K562 (cell line): ENCODE data around the gene DUSP10. TPM values are rescaled to one million over a fixed set of nuclear protein-coding genes. Genes with fewer than 3 reads are reported as not detected.

Source experiments
- BHLHE40 ChIP-seq: IDR thresholded peaks from 2 replicates; pipeline ENCODE4 v1.6.1; 2011; ENCODE audit warnings: low read length, improper control_type of control experiment
- CBX3 ChIP-seq, 2 experiments: IDR thresholded peaks; 1 replicate in 1 of 2; 2 replicates in 1 of 2; pipeline ENCODE4 v1.6.1; 2012; ENCODE audit warnings: inconsistent platforms in 2 of 2, low read length in 2 of 2, borderline replicate concordance in 1 of 2, control low read depth in 1 of 2
- CHD4 ChIP-seq: fragments of 200-600 bp; sonication (generic); IDR thresholded peaks from 3 replicates; pipeline ENCODE4 v1.6.1; 2012; ENCODE audit warnings: low read depth, mild to moderate bottlenecking, mixed read lengths, low read length, inconsistent platforms; ENCODE audit not compliant: insufficient read depth, insufficient replicate concordance, poor library complexity, severe bottlenecking
- HMG20B ChIP-seq: fragments of 250-450 bp; sonication (Bioruptor Pico); IDR thresholded peaks from 2 replicates; pipeline ENCODE4 v1.5.0; 2021; ENCODE audit warnings: mild to moderate bottlenecking
- HSF4 ChIP-seq: fragments of 250-450 bp; sonication (Bioruptor Pico); IDR thresholded peaks from 2 replicates; pipeline ENCODE4 v2.1.2; 2022; ENCODE audit warnings: mild to moderate bottlenecking, moderate library complexity, borderline replicate concordance
- JUNB ChIP-seq: fragments of 450-650 bp; formaldehyde crosslinking; conservative IDR thresholded peaks from 2 replicates; pipeline ENCODE4 v1.4.0; 2020; ENCODE audit warnings: mild to moderate bottlenecking
- LCOR ChIP-seq: sonication (generic); formaldehyde crosslinking; IDR thresholded peaks from 2 replicates; pipeline ENCODE4 v1.8.0; 2022; ENCODE audit warnings: mild to moderate bottlenecking, missing genetic modification reagents
- MTA3 ChIP-seq: fragments of 450-650 bp; formaldehyde crosslinking; IDR thresholded peaks from 2 replicates; pipeline ENCODE4 v1.6.1; 2017; ENCODE audit warnings: mild to moderate bottlenecking, borderline replicate concordance
- NFIX ChIP-seq: fragments of 250-450 bp; sonication (Bioruptor Pico); IDR thresholded peaks from 2 replicates; pipeline ENCODE4 v1.4.0; 2020; ENCODE audit warnings: low read depth, mild to moderate bottlenecking, moderate library complexity
- PHF20 ChIP-seq: fragments of 450-650 bp; IDR thresholded peaks from 2 replicates; pipeline ENCODE4 v1.6.1; 2018; ENCODE audit not compliant: partially characterized antibody
- SMARCA5 ChIP-seq: fragments of 450-650 bp; IDR thresholded peaks from 2 replicates; pipeline ENCODE4 v1.6.1; 2016
- SNRNP70 ChIP-seq: fragments of 200-400 bp; formaldehyde crosslinking; optimal IDR thresholded peaks from 2 replicates; pipeline ENCODE3; 2017; ENCODE audit warnings: low read depth, low read length
- ZBTB8A ChIP-seq: fragments of 450-650 bp; IDR thresholded peaks from 2 replicates; pipeline ENCODE4 v1.6.1; 2018; ENCODE audit warnings: mild to moderate bottlenecking, moderate library complexity; ENCODE audit not compliant: partially characterized antibody
- ZNF79 ChIP-seq: fragments of 250-450 bp; sonication (Bioruptor Pico); IDR thresholded peaks from 2 replicates; pipeline ENCODE4 v1.4.0; 2020; ENCODE audit warnings: low read depth, mild to moderate bottlenecking, moderate library complexity
- polyA plus RNA-seq, 8 experiments: library from polyadenylated mRNA; depleted of rRNA in 4 of 8; stranded (reverse) in 5 of 8; unstranded in 3 of 8; fragments of >200 nt; fragmentation: Nextera tagmentation in 2 of 8; fragmentation: Illumina TruSeq in 1 of 8; extraction: Ambion mirVana in 2 of 8; extraction: Trizol in 1 of 8; gene quantifications; 2 replicates each; pipeline versions ENCODE4 v1.2.1 to v1.2.3, GENCODE V29; 2011 to 2014; ENCODE audit warnings: inconsistent platforms in 1 of 8, missing spikeins in 1 of 8
- total RNA-seq, 7 experiments: library from RNA; depleted of rRNA in 6 of 7; stranded (reverse); fragments of >200 nt in 6 of 7; fragmentation: Illumina TruSeq in 2 of 7; extraction: Trizol in 2 of 7; gene quantifications; 2 replicates each; pipeline versions ENCODE4 v1.2.1 to v1.2.3, GENCODE V29; 2011 to 2021; ENCODE audit warnings: low replicate concordance in 1 of 7
- TF ChIP-seq, protein P1 (sequence below): fragments of 450-650 bp; IDR thresholded peaks from 2 replicates; pipeline ENCODE4 v1.6.1; 2016; ENCODE audit warnings: mild to moderate bottlenecking, moderate library complexity

DUSP10 gene
- total and polyA plus RNA-seq, 9 of the 15 experiments (the other 6 are each of a cell fraction or from before 2014, with no cell fraction given) = 1.7 to 8.3 (median 6.1) TPM

- TF ChIP-seq, protein P1, sequence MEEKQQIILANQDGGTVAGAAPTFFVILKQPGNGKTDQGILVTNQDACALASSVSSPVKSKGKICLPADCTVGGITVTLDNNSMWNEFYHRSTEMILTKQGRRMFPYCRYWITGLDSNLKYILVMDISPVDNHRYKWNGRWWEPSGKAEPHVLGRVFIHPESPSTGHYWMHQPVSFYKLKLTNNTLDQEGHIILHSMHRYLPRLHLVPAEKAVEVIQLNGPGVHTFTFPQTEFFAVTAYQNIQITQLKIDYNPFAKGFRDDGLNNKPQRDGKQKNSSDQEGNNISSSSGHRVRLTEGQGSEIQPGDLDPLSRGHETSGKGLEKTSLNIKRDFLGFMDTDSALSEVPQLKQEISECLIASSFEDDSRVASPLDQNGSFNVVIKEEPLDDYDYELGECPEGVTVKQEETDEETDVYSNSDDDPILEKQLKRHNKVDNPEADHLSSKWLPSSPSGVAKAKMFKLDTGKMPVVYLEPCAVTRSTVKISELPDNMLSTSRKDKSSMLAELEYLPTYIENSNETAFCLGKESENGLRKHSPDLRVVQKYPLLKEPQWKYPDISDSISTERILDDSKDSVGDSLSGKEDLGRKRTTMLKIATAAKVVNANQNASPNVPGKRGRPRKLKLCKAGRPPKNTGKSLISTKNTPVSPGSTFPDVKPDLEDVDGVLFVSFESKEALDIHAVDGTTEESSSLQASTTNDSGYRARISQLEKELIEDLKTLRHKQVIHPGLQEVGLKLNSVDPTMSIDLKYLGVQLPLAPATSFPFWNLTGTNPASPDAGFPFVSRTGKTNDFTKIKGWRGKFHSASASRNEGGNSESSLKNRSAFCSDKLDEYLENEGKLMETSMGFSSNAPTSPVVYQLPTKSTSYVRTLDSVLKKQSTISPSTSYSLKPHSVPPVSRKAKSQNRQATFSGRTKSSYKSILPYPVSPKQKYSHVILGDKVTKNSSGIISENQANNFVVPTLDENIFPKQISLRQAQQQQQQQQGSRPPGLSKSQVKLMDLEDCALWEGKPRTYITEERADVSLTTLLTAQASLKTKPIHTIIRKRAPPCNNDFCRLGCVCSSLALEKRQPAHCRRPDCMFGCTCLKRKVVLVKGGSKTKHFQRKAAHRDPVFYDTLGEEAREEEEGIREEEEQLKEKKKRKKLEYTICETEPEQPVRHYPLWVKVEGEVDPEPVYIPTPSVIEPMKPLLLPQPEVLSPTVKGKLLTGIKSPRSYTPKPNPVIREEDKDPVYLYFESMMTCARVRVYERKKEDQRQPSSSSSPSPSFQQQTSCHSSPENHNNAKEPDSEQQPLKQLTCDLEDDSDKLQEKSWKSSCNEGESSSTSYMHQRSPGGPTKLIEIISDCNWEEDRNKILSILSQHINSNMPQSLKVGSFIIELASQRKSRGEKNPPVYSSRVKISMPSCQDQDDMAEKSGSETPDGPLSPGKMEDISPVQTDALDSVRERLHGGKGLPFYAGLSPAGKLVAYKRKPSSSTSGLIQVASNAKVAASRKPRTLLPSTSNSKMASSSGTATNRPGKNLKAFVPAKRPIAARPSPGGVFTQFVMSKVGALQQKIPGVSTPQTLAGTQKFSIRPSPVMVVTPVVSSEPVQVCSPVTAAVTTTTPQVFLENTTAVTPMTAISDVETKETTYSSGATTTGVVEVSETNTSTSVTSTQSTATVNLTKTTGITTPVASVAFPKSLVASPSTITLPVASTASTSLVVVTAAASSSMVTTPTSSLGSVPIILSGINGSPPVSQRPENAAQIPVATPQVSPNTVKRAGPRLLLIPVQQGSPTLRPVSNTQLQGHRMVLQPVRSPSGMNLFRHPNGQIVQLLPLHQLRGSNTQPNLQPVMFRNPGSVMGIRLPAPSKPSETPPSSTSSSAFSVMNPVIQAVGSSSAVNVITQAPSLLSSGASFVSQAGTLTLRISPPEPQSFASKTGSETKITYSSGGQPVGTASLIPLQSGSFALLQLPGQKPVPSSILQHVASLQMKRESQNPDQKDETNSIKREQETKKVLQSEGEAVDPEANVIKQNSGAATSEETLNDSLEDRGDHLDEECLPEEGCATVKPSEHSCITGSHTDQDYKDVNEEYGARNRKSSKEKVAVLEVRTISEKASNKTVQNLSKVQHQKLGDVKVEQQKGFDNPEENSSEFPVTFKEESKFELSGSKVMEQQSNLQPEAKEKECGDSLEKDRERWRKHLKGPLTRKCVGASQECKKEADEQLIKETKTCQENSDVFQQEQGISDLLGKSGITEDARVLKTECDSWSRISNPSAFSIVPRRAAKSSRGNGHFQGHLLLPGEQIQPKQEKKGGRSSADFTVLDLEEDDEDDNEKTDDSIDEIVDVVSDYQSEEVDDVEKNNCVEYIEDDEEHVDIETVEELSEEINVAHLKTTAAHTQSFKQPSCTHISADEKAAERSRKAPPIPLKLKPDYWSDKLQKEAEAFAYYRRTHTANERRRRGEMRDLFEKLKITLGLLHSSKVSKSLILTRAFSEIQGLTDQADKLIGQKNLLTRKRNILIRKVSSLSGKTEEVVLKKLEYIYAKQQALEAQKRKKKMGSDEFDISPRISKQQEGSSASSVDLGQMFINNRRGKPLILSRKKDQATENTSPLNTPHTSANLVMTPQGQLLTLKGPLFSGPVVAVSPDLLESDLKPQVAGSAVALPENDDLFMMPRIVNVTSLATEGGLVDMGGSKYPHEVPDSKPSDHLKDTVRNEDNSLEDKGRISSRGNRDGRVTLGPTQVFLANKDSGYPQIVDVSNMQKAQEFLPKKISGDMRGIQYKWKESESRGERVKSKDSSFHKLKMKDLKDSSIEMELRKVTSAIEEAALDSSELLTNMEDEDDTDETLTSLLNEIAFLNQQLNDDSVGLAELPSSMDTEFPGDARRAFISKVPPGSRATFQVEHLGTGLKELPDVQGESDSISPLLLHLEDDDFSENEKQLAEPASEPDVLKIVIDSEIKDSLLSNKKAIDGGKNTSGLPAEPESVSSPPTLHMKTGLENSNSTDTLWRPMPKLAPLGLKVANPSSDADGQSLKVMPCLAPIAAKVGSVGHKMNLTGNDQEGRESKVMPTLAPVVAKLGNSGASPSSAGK = 0 out of 2 replicates have a peak, but pooled peaks have one; percentile 10
- TF ChIP-seq MTA3 = no peak
- no peak for TF ChIP-seq CBX3 (IDR thresholded peaks at IDR 0.05; ENCODE audit: borderline replicate concordance in 1 of 2, low read length in 2 of 2)
- TF ChIP-seq BHLHE40 = no peak
- TF ChIP-seq PHF20 = no peak
- TF ChIP-seq HMG20B (CRISPR knock-in tag) = no peak
- TF ChIP-seq LCOR (CRISPR knock-in tag) = 0 out of 2 replicates have a peak, but pooled peaks have one; percentile 41
- TF ChIP-seq HSF4 (CRISPR knock-in tag) = no peak
- TF ChIP-seq NFIX = no peak
- TF ChIP-seq ZBTB8A = no peak
- no peak for TF ChIP-seq SMARCA5
- TF ChIP-seq CHD4 = no peak
- no peak for TF ChIP-seq JUNB (CRISPR knock-in tag)
- TF ChIP-seq SNRNP70 = no peak
- no peak for TF ChIP-seq ZNF79 (CRISPR knock-in tag)
These were observed 1.7 kb upstream of the DUSP10 start (continued) for GRCh38 chr1:221743416-221744208.
